ENCODE data around the gene GRK3. TPM values are rescaled to one million over a fixed set of nuclear protein-coding genes. Genes with fewer than 3 reads are reported as not detected.

Gene GRK3
- total and polyA plus RNA-seq, 10 of the 15 experiments (the other 5 are each of a cell fraction or from before 2014, with no cell fraction given): 3.1 to 35.1 (median 14.7) TPM

GRCh38 chr22:25572708-25573171 lies 8.3 kb downstream of the GRK3 start (continued):
- peak; percentile 31; the same call in 1 of the 2 replicates for TF ChIP-seq ZNF687 (IDR thresholded peaks at IDR 0.05)
- TF ChIP-seq PML (IDR thresholded peaks at IDR 0.05; ENCODE audit: low read length): no peak
- TF ChIP-seq PBX3 (IDR thresholded peaks at IDR 0.05; ENCODE audit: insufficient replicate concordance, low read depth, low read length): no peak
- no peak for TF ChIP-seq EGR1 (IDR thresholded peaks at IDR 0.05; ENCODE audit: borderline replicate concordance in 1 of 2, low read depth in 2 of 2, low read length in 2 of 2)
- no peak for TF ChIP-seq ZNF384 (IDR thresholded peaks at IDR 0.05; ENCODE audit: borderline replicate concordance, low read depth, low read length)
- TF ChIP-seq CBX5 (IDR thresholded peaks at IDR 0.05; ENCODE audit: low read depth): no peak
- peak; percentile 85 for TF ChIP-seq IKZF1 (conservative IDR thresholded peaks at IDR 0.05)
- no peak for TF ChIP-seq FOXK2 (IDR thresholded peaks at IDR 0.05)
- no peak for TF ChIP-seq SPI1 (IDR thresholded peaks at IDR 0.05; ENCODE audit: borderline replicate concordance, insufficient read depth, low read depth, low read length)
- TF ChIP-seq SKIL (IDR thresholded peaks at IDR 0.05; ENCODE audit: low read depth, poor library complexity, severe bottlenecking): peak; percentile 52
- TF ChIP-seq ZNF592 (IDR thresholded peaks at IDR 0.05): no peak
- peak; percentile 60 for TF ChIP-seq SMAD1 (IDR thresholded peaks at IDR 0.05; ENCODE audit: low read depth, partially characterized antibody)
- no peak for TF ChIP-seq GABPA (IDR thresholded peaks at IDR 0.05; ENCODE audit: low read depth)
- peak; percentile 72 for TF ChIP-seq MEF2B (IDR thresholded peaks at IDR 0.05; ENCODE audit: partially characterized antibody, poor library complexity, severe bottlenecking)
- TF ChIP-seq PKNOX1 (IDR thresholded peaks at IDR 0.05): peak; percentile 80
- TF ChIP-seq LARP7 (IDR thresholded peaks at IDR 0.05): no peak
- TF ChIP-seq KAT2A (conservative IDR thresholded peaks at IDR 0.05; ENCODE audit: control insufficient read depth, low read depth, low read length): no peak

All from GM12878 (cell line).